HG02610 (cell line): Measurements from ENCODE around the gene MIEF2.
"Not testable (repeated sequence)": the region's sequence is repeated elsewhere in the genome, so short reads cannot be mapped to it uniquely, and the experiment has no call there.

ENCODE experiments used
- ATAC-seq: cut with Tn5 transposase; IDR thresholded peaks from one replicate; pipeline ENCODE4 v1.9.1; 2021; ENCODE audit warnings: mild to moderate bottlenecking, moderate library complexity; ENCODE audit not compliant: unreplicated experiment

The MIEF2 gene

DNA sequence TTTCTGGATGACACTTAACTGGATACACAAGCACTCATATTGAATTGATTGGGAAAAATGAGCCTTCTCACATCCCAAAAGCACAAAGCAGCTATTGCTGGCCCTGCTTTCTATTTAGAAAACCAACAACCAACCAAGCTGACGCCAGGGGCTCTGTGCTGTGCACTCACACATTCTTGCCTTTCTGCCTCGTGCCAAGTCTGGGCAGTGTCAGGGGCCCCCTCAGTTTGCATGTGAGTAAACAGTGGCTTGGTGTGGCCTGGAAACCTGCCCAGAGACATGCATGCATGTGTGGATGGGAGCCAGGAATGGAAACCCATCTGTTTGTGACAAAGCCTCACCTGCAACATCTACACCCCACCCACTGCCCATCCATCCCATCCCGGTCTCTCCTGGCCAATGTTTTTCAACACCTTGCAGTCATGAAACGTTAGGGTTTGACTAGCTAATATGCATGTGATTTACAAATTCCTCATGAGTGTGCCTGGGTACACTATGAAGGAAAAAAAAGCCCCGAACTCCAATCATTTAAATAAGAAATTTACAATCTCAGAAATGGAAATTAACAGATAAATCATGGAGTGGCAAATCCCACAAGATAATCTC lies 20.4 kb downstream of the MIEF2 start:
- ATAC-seq, result no peak

DNA sequence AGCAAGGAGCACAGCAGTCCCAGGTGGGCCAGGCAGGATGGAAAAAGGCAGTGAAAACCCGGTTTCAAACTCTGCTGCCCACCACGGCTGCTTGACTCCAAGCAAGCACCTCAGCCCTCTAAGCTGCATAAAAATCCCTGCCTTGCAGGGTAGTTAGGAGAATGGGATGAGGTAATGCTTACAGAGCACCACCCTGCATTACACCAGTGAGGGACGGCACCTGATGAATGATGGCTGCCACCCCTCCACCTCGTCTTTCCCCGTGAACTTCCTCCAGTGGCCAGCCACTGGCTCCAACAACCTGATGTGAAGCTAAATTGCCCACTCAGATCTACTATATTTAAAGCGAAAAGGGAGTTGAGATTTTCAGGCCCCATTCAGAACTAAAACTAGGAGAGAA lies 21.3 kb downstream of the MIEF2 start:
- ATAC-seq, result no peak

DNA sequence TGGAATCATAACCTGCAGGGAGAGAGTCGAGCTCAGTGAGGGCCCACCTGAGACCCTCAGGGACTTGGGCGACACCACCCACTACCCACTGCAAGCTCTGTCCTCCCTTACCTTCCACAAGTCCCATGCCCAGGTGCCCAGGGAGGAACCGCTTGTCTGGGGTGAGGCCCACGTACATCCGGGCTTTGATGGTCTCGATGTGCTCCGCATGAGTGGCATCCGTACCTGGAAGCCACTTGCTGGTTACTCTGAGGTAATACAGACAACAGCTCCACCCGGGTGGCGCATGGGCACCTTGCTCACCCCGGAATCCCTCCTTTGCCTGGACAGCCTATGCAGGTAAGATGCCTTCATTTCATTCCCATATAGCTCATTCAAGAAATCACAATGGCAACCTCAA lies 24.8 kb downstream of the MIEF2 start:
- no peak for ATAC-seq

DNA sequence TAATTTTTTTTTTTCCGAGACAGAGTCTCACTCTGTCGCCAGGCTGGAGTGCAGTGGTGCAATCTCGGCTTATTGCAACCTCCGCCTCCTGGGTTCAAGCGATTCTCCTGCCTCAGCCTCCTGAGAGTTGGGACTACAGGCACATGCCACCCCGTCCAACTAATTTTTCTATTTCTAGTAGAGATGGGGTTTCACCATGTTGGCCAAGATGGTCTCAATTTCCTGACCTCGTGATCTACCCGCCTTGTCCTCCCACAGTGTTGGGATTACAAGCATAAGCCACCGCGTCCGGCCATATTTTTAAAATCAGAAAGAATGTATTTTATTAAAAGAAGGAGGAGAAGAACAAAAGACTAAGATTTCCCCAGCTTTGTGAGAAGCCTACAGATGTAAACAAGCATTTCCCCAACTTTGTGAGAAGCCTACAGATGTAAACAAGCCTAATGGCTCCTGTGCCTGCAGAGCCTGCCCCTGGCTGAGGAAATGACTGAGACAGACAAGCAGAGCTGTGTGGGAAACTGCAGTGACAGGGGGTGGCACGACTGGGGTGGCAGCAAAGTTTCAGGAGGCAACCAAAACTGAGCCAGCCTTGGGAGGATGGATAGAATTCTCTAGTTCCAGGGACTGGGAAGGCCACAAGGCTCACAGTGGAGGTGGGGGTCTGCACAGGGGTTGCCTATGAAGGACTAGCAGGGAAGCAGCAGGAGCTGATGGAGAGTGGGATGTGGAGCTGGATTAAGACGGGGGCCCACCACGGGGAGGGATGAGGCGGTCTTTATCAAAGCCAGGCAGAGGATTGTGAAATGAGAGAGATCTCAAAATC lies 31.5 kb downstream of the MIEF2 start:
- ATAC-seq, result no peak

DNA sequence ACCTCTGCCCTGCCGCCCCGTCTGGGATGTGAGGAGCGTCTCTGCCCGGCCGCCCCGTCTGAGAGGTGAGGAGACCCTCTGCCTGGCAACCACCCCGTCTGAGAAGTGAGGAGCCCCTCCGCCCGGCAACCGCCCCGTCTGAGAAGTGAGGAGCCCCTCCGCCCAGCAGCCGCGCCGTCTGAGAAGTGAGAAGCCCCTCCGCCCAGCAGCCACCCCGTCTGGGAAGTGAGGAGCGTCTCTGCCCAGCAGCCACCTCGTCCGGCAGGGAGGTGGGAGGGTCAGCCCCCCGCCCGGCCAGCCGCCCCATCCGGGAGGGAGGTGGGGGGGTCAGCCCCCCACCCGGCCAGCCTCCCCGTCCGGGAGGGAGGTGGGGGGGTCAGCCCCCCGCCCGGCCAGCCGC lies 37.6 kb downstream of the MIEF2 start:
- not testable (repeated sequence) for ATAC-seq

DNA sequence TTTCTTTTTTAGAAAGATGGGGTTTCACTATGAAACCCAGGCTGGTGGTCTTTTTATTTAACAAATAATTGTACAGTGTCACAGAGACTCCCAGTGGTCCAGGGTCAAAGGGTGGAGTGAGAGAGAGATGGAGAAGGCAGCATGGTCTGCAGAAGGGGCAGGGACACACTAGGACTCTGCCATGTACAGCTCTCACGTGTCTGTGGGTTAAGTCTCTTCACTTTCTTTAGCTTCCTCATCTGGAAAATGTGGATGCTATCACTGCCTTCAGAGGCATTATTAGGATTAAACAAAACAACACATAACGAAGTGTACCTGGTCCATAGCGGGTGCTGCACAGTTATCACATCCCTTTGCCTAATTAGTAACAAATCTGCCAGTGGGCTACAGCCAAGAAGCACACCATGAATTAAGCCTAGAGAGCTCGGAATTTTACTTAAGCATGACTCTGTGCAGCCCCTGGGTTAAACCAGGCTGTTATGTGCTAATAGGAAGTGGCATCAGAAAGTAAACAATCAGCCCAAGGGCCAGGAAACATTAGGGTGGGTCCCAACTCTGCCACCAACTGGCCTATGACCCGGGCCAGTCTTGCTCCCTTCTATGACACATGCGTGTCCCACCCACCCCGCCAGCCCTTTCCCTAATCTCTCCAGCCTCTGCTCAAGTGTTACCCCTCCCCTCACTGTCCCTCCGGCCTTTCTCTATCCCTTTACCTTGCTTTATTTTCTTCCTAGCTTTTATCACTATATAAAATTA lies 40.4 kb downstream of the MIEF2 start:
- no peak for ATAC-seq

DNA sequence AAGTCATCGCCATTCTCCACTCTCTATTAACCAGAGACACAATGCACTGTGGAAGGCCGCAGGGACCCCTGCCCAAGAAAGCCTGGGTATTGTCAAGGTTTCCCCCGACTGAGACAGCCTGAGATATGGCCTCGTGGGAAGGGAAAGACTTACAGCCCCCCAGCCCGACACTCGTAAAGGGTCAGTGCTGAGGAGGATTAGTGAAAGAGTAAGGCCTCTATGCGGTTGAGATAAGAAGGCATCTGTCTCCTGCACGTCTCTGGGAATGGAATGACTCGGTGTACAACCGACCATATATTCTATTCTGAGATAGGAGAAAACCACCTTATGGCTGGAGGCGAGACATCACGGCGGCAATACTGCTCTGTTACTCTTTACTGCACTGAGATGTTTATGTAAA lies 42.7 kb downstream of the MIEF2 start:
- ATAC-seq, result not testable (repeated sequence)

DNA sequence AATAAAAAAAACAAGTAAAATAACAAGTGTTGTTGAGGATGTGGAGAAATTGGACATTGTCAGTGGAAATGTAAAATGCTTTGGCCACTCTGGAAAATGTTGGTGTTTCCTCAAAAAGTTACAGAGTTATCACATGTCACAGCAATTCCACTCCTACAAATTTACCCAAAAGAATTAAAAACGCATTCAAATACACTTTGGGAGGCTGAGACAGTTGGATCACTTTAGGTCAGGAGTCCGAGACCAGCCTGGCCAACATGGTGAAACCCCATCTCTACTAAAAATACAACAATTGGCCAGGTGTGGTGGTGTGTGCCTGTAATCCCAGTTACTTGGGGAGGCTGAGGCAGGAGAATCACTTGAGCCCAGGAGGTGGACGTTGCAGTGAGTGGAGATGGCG lies 48.7 kb downstream of the MIEF2 start:
- ATAC-seq, result no peak

DNA sequence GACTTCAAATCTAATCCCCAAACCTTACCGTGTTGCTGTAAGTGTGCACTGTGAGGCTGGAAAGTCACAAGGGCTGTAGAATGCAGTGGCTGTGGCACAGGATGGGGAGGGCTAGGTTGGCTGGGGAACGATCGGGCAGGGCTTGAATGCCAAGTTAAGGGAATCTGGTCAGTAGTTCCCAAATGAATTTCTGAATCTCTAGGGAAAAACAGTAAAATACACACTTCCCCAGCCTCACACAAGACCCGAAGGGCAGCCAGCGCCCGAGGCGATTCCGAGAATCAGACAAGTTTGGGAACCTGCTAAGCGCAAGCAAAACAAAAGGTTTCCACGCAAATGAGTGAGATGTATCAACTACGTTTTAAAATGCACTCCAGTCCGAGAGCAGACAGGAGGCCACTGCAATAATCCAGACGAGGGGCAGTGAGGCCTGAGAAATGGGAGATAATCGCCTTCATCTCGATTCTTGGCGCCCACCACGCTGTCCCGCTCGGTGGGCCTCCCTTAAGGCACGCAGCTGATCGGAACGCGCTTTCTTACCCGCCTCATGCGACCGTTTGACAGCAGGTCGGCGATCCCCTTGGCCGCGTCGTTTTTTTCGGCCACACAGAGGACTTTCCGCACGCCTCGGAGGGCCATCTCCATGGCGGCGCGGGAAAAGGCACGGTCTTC lies 53.7 kb downstream of the MIEF2 start:
- ATAC-seq, result peak; percentile 9

DNA sequence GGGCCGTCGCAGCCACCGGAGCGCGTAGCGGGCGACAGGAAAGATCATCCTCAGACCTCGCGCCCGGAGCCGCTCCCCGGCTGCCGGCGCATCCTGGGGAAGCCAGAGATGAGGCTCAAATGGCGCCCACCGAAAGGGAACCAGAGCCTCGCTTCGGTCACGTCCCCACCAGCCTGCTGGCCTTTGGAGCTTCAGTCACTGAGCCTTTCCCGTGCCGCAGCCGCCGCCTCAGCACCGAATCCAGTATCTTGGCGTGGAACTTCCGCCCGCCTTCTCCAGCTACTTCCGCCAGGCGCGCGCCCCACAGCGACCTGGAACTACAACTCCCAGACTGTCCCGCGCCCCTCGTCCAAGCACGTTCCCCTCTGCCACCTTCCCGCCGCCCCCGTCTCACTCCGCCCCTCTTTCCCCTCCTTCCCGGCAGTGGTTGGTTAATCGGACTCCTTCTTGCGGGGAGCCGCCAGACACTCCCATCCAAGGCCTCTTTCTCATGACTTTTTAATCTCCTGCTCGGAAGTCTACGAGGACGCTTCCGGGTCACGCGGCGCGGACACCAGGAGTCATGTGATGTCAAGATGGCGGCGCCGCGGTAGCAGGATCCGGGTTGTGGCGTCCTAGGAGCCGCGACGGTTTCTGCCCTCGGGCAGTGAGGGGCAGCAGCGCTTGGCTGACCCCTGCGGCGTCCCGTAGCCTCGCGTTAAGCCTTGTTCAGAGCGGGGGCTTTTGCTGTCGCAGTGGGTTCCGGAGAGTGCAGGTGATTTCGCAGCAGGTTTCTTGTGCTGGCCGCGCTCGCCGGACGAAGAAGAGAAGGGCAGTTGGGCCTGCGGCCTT lies 54.5 kb downstream of the MIEF2 start, which contains the start of the genes SMCR8 and TOP3A:
SMCR8 (plus strand) TSS at position 563 of the 831 bp plus-strand sequence. CDS start 497 bp downstream, outside the sequence.
TOP3A (minus strand) TSS at position 264 of the 831 bp plus-strand sequence; CDS start at position 48, 216 bp downstream.
- ATAC-seq, result peak; percentile 83

DNA sequence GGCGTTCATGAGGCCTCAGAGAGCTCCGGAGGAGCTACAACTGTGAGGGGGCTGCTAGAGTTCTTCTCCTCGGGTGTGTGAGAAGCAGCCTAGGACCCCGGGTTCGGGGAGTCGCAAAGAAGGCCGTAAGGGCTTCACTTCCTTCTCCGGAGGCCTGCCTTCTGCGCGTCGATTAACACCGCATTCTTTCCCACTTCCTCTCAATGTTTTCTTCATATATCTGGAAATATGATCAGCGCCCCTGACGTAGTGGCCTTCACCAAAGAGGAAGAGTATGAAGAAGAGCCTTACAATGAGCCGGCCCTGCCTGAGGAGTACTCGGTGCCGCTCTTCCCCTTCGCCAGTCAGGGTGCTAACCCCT lies 55.1 kb downstream of the MIEF2 start:
- no peak for ATAC-seq

DNA sequence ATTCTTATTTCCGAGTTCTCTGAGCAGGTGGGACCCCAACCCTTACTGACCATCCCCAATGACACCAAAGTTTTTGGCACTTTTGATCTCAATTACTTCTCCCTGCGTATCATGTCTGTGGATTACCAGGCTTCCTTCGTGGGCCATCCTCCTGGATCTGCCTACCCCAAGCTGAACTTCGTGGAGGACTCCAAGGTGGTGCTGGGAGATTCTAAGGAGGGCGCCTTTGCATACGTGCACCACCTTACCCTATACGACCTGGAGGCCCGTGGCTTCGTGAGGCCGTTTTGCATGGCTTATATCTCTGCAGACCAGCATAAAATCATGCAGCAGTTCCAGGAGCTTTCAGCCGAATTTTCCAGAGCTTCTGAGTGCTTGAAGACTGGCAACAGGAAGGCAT lies 55.5 kb downstream of the MIEF2 start:
- no peak for ATAC-seq
